GM23338 (cell line): ENCODE measurements around the gene TRAF2. TPM values are rescaled to one million over a fixed set of nuclear protein-coding genes. Genes with fewer than 3 reads are reported as not detected.

Experiments
- ATAC-seq: fragments of 200-7000 bp; cut with Tn5 transposase; 3 replicates; pipeline ENCODE4 v1.9.1; 2020
- DNase-seq: peaks from one replicate; pipeline ENCODE4 v3.0.0-alpha.2; 2015; ENCODE audit warnings: low spot score
- H2AFZ ChIP-seq: fragments of 200-600 bp; sonication (generic); 2 replicates; pipeline ENCODE4 v1.8.0; 2016; ENCODE audit warnings: antibody characterized with exemption, mild to moderate bottlenecking, moderate library complexity
- H3F3A ChIP-seq: fragments of 200-600 bp; sonication (generic); replicated peaks from 2 replicates; pipeline ENCODE4 v1.8.0; 2017; ENCODE audit warnings: antibody characterized with exemption, mixed run types, low read depth
- H3K27ac ChIP-seq: fragments of 200-600 bp; sonication (generic); 2 replicates; pipeline ENCODE4 v1.6.1; 2016; ENCODE audit warnings: low read depth
- H3K27me3 ChIP-seq: fragments of 200-600 bp; sonication (generic); 2 replicates; pipeline ENCODE4 v1.8.0; 2016; ENCODE audit warnings: mild to moderate bottlenecking, mixed run types, moderate library complexity; ENCODE audit not compliant: insufficient read depth
- H3K36me3 ChIP-seq: fragments of 200-600 bp; sonication (generic); 2 replicates; pipeline ENCODE4 v1.8.0; 2016; ENCODE audit warnings: mild to moderate bottlenecking; ENCODE audit not compliant: insufficient read depth
- H3K4me1 ChIP-seq: fragments of 200-600 bp; sonication (generic); 2 replicates; pipeline ENCODE4 v1.8.0; 2016; ENCODE audit warnings: mild to moderate bottlenecking, moderate library complexity; ENCODE audit not compliant: insufficient read depth
- H3K4me2 ChIP-seq: fragments of 200-600 bp; sonication (generic); 2 replicates; pipeline ENCODE4 v1.7.1; 2017; ENCODE audit warnings: mixed run types
- H3K4me3 ChIP-seq: fragments of 200-600 bp; sonication (generic); 2 replicates; pipeline ENCODE4 v1.6.1; 2016; ENCODE audit warnings: mixed run types
- H3K79me2 ChIP-seq: fragments of 200-600 bp; sonication (generic); replicated peaks from 2 replicates; pipeline ENCODE4 v1.8.0; 2017; ENCODE audit warnings: mild to moderate bottlenecking; ENCODE audit not compliant: insufficient read depth
- H3K9me2 ChIP-seq: fragments of 200-600 bp; sonication (generic); 2 replicates; pipeline ENCODE4 v1.8.0; 2017; ENCODE audit not compliant: insufficient read depth
- H4K20me1 ChIP-seq: fragments of 200-600 bp; sonication (generic); replicated peaks from 2 replicates; pipeline ENCODE4 v1.8.0; 2017; ENCODE audit warnings: mild to moderate bottlenecking; ENCODE audit not compliant: insufficient read depth
- H3K27ac Mint-ChIP-seq: 2 replicates; pipeline ENCODE4 v1.8.0; 2020; ENCODE audit warnings: inconsistent platforms, mild to moderate bottlenecking, moderate library complexity, mixed read lengths
- H3K27me3 Mint-ChIP-seq: 3 replicates; pipeline ENCODE4 v1.8.0; 2022; ENCODE audit warnings: low read depth, mild to moderate bottlenecking, moderate library complexity, mixed read lengths, inconsistent platforms; ENCODE audit not compliant: insufficient read depth, poor library complexity
- H3K36me3 Mint-ChIP-seq: 3 replicates; pipeline ENCODE4 v1.8.0; 2021; ENCODE audit warnings: low read depth, mild to moderate bottlenecking, inconsistent platforms, moderate library complexity, mixed read lengths
- H3K4me1 Mint-ChIP-seq: 3 replicates; pipeline ENCODE4 v1.8.0; 2020; ENCODE audit warnings: mild to moderate bottlenecking, inconsistent platforms, mixed read lengths
- H3K4me3 Mint-ChIP-seq: 3 replicates; pipeline ENCODE4 v1.8.0; 2021; ENCODE audit warnings: moderate library complexity, mild to moderate bottlenecking, inconsistent platforms, mixed read lengths
- H3K9me3 Mint-ChIP-seq: 3 replicates; pipeline ENCODE4 v1.8.0; 2020; ENCODE audit warnings: moderate library complexity, mild to moderate bottlenecking, inconsistent platforms, mixed read lengths
- CREB1 ChIP-seq: fragments of 250-450 bp; sonication (Bioruptor Pico); IDR thresholded peaks from 2 replicates; pipeline ENCODE4 v1.5.0; 2020; ENCODE audit warnings: low read depth, mild to moderate bottlenecking, moderate library complexity
- EZH2 ChIP-seq: fragments of 200-600 bp; sonication (generic); IDR thresholded peaks from one replicate; pipeline ENCODE4 v1.8.0; 2017; ENCODE audit warnings: antibody characterized with exemption, mild to moderate bottlenecking, low read depth; ENCODE audit not compliant: unreplicated experiment
- EZH2phosphoT487 ChIP-seq: fragments of 200-600 bp; sonication (generic); IDR thresholded peaks from one replicate; pipeline ENCODE4 v1.8.1; 2018; ENCODE audit warnings: antibody characterized with exemption; ENCODE audit not compliant: unreplicated experiment
- JUNB ChIP-seq: IDR thresholded peaks from one replicate; pipeline ENCODE4 v1.6.1; 2016; ENCODE audit warnings: antibody characterized with exemption; ENCODE audit not compliant: unreplicated experiment
- NANOG ChIP-seq: IDR thresholded peaks from 2 replicates; pipeline ENCODE4 v1.6.1; 2016; ENCODE audit warnings: antibody characterized with exemption, borderline replicate concordance
- POLR2AphosphoS5 ChIP-seq: IDR thresholded peaks from 2 replicates; pipeline ENCODE4 v1.6.1; 2016; ENCODE audit warnings: antibody characterized with exemption, low read depth
- REST ChIP-seq: IDR thresholded peaks from one replicate; pipeline ENCODE4 v1.6.1; 2018; ENCODE audit warnings: antibody characterized with exemption; ENCODE audit not compliant: unreplicated experiment
- STAT1 ChIP-seq: IDR thresholded peaks from one replicate; pipeline ENCODE4 v1.6.1; 2016; ENCODE audit warnings: antibody characterized with exemption; ENCODE audit not compliant: unreplicated experiment
- ZNF114 ChIP-seq: fragments of 250-450 bp; sonication (Bioruptor Pico); IDR thresholded peaks from 2 replicates; pipeline ENCODE4 v1.5.0; 2020; ENCODE audit warnings: mild to moderate bottlenecking, moderate library complexity
- ZNF331 ChIP-seq: fragments of 250-450 bp; sonication (Bioruptor Pico); IDR thresholded peaks from 2 replicates; pipeline ENCODE4 v1.5.0; 2020; ENCODE audit warnings: low read depth, mild to moderate bottlenecking, moderate library complexity
- ZNF462 ChIP-seq: fragments of 250-450 bp; sonication (Bioruptor Pico); IDR thresholded peaks from 2 replicates; pipeline ENCODE4 v1.5.0; 2020; ENCODE audit warnings: mild to moderate bottlenecking, moderate library complexity
- polyA plus RNA-seq: library from polyadenylated mRNA; unstranded; fragments of >200 nt; fragmentation: Nextera tagmentation; extraction: Ambion mirVana; gene quantifications from 2 replicates; pipeline ENCODE4 v1.2.1, GENCODE V29; 2016
- total RNA-seq: library from RNA; depleted of rRNA; stranded (reverse); fragments of >200 nt; shearing (Covaris generic); gene quantifications from 2 replicates; pipeline ENCODE4 v1.2.3, GENCODE V29; 2014
- TF ChIP-seq, protein P1 (sequence below): IDR thresholded peaks from 2 replicates; pipeline ENCODE4 v1.6.1; 2016; ENCODE audit warnings: antibody characterized with exemption
- TF ChIP-seq, protein P2 (sequence below), 2 experiments: fragments of 200-600 bp in 1 of 2; sonication (generic) in 1 of 2; conservative IDR thresholded peaks; 2 replicates each; pipeline versions ENCODE4 v1.5.1 to v1.6.1; 2016 to 2017; ENCODE audit warnings: antibody characterized with exemption in 2 of 2, low read depth in 2 of 2, mild to moderate bottlenecking in 2 of 2, moderate library complexity in 1 of 2

Gene TRAF2
- total and polyA plus RNA-seq, 2 experiments from 2014 or later = 25.4 to 39.9 TPM

DNA sequence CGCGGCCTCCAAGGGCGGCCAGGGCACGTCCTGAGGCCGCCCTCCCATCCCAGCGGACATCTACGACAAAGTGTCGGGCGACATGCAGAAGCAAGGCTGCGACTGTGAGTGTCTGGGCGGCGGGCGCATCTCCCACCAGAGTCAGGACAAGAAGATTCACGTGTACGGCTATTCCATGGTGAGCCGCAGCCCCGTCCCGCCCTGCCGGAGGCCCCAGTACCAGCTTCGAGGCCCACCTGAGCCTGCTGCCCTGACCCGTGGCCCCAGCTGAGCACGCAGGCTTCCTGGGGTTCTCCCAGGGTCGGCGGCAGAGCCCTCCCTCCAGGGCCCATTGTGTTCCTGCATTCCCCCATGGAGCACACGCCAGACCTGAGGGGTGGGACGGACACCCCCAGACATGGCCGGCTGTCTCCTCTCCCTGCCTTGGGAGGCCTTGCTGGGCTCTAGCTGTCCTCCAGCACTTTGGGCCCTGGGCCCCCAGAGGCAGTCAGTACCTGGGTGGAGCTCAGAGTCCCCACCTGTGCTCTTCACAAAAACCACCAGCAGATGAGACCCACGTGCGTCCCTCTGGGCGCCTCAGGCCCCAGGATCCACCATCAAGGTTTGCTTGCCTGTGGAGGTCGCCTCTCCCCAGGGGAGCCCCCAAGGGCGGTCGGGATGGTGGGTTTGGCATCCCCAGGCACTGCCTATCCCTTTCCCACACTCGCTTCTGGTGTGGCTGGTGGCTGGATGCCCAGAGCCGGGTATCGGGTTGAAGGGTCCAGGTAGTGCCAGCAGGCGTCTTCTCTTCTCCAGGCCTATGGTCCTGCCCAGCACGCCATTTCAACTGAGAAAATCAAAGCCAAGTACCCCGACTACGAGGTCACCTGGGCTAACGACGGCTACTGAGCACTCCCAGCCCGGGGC is 36.1 kb upstream of the TRAF2 start:
- no peak for TF ChIP-seq CREB1
- no peak for TF ChIP-seq ZNF462 (CRISPR knock-in tag)
- no peak for TF ChIP-seq STAT1
- no peak for TF ChIP-seq ZNF331
- no peak for TF ChIP-seq EZH2
- no peak for TF ChIP-seq POLR2AphosphoS5
- TF ChIP-seq REST = no peak
- TF ChIP-seq NANOG = no peak
- no peak for TF ChIP-seq ZNF114 (CRISPR knock-in tag)
- no peak for TF ChIP-seq JUNB
- TF ChIP-seq, protein P1, sequence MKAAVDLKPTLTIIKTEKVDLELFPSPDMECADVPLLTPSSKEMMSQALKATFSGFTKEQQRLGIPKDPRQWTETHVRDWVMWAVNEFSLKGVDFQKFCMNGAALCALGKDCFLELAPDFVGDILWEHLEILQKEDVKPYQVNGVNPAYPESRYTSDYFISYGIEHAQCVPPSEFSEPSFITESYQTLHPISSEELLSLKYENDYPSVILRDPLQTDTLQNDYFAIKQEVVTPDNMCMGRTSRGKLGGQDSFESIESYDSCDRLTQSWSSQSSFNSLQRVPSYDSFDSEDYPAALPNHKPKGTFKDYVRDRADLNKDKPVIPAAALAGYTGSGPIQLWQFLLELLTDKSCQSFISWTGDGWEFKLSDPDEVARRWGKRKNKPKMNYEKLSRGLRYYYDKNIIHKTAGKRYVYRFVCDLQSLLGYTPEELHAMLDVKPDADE = no peak
- TF ChIP-seq EZH2phosphoT487 = no peak
- TF ChIP-seq, protein P2, sequence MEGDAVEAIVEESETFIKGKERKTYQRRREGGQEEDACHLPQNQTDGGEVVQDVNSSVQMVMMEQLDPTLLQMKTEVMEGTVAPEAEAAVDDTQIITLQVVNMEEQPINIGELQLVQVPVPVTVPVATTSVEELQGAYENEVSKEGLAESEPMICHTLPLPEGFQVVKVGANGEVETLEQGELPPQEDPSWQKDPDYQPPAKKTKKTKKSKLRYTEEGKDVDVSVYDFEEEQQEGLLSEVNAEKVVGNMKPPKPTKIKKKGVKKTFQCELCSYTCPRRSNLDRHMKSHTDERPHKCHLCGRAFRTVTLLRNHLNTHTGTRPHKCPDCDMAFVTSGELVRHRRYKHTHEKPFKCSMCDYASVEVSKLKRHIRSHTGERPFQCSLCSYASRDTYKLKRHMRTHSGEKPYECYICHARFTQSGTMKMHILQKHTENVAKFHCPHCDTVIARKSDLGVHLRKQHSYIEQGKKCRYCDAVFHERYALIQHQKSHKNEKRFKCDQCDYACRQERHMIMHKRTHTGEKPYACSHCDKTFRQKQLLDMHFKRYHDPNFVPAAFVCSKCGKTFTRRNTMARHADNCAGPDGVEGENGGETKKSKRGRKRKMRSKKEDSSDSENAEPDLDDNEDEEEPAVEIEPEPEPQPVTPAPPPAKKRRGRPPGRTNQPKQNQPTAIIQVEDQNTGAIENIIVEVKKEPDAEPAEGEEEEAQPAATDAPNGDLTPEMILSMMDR (conservative IDR thresholded peaks at IDR 0.05; ENCODE audit: low read depth in 2 of 2) = no peak
- 0 out of 2 replicates have a peak, but pooled peaks cover 5% of the 10 kb centered on the region for H3F3A ChIP-seq
- no peak overlapping the region for H2AFZ ChIP-seq
- no peaks in the 10 kb centered on the region for H3K9me2 ChIP-seq
- Mint-ChIP-seq H3K4me3 (peak overlapping the region; percentile 93), H3K9me3 (no peaks in the 10 kb centered on the region), H3K27ac (peak overlapping the region; percentile 62; the same call in 1 of the 2 replicates), H3K27me3 (peaks cover 26% of the 10 kb centered on the region), H3K36me3 (peaks cover 2% of the 10 kb centered on the region; the same call in 2 of the 3 replicates), H3K4me1 (no peaks in the 10 kb centered on the region; the same call in 2 of the 3 replicates)
- H3K4me1 ChIP-seq = no peaks in the 10 kb centered on the region; the same call in 1 of the 2 replicates
- peak overlapping the region; percentile 86 for H3K4me2 ChIP-seq
- H3K27ac ChIP-seq = no peak overlapping the region
- H3K36me3 ChIP-seq = no peaks in the 10 kb centered on the region; the same call in 1 of the 2 replicates
- H3K27me3 ChIP-seq = peaks cover 10% of the 10 kb centered on the region
- peak overlapping the region; percentile 88 for H3K4me3 ChIP-seq
- H4K20me1 ChIP-seq = 0 out of 2 replicates have a peak, but pooled peaks cover 3% of the 10 kb centered on the region
- no peaks in the 10 kb centered on the region for H3K79me2 ChIP-seq
- no peak for DNase-seq
- no peak for ATAC-seq
